GM12874 (cell line): Measurements from ENCODE around the gene MEMO1.

Experiments
- CTCF ChIP-seq: IDR thresholded peaks from 2 replicates; pipeline ENCODE4 v1.5.1; 2011; ENCODE audit warnings: low read depth, mild to moderate bottlenecking, control low read depth, low read length, moderate library complexity; ENCODE audit not compliant: insufficient read depth

MEMO1 gene

GRCh38 chr2:31823558-31823957, 187.2 kb downstream of the MEMO1 start:
- no peak for TF ChIP-seq CTCF

GRCh38 chr2:31822587-31822986, 188.2 kb downstream of the MEMO1 start:
- TF ChIP-seq CTCF, result no peak
